NCI-H69 (cell line): ENCODE data around the gene SPINDOC.
"Not testable (repeated sequence)": the region's sequence is repeated elsewhere in the genome, so short reads cannot be mapped to it uniquely, and the experiment has no call there.

ENCODE experiments used
- DNase-seq: peaks from one replicate; lab custom pipeline; 2025; lab: John Stamatoyannopoulos, UW

Gene SPINDOC

GRCh38 chr11:63855975-63856374 lies 42.7 kb downstream of the SPINDOC start:
- DNase-seq: no peak

- DNase-seq: no peak
Observed at GRCh38 chr11:63858628-63859550, 45.6 kb downstream of the SPINDOC start.

GRCh38 chr11:63862923-63863322 lies 49.7 kb downstream of the SPINDOC start:
- peak; percentile 96 for DNase-seq

DNA sequence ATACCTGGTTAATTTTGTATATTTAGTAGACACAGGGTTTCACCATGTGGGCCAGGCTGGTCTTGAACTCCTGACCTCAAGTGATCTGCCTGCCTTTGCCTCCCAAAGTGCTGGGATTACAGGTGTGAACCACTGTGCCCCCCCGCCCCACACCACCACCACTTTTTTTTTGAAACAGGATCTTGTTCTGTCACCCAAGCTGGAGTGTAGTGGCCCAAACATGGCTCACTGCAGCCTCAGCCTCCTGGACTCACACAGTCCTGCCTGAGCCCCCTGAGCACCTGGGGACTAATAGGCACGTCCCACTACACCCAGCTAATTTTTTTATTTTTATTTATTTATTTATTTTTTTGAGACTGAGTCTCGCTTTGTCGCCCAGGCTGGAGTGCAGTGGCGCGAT lies 50.4 kb downstream of the SPINDOC start:
- not testable (repeated sequence) for DNase-seq

- peak; percentile 44 for DNase-seq
Observed at GRCh38 chr11:63866211-63866610, 53.0 kb downstream of the SPINDOC start.

DNA sequence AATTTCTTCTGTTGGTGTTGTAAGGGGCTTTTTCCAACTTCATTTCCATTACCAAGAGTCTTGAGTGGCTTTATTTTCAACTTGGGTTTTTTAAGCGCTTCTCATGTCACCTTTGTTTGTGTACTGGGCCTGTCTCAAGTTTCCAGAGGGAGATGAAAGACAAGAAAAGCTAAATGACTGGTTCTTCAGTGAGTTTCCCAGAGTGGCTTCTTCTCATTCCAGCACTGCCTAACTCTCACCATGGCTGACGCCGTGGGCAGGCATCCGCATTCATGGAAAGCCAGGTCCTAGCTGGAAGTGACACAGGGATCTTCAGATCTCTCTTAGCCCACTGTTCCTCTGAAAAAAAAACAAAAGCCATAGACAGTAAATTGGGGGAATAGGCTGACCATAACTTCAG lies 54.3 kb downstream of the SPINDOC start:
- DNase-seq: no peak

DNA sequence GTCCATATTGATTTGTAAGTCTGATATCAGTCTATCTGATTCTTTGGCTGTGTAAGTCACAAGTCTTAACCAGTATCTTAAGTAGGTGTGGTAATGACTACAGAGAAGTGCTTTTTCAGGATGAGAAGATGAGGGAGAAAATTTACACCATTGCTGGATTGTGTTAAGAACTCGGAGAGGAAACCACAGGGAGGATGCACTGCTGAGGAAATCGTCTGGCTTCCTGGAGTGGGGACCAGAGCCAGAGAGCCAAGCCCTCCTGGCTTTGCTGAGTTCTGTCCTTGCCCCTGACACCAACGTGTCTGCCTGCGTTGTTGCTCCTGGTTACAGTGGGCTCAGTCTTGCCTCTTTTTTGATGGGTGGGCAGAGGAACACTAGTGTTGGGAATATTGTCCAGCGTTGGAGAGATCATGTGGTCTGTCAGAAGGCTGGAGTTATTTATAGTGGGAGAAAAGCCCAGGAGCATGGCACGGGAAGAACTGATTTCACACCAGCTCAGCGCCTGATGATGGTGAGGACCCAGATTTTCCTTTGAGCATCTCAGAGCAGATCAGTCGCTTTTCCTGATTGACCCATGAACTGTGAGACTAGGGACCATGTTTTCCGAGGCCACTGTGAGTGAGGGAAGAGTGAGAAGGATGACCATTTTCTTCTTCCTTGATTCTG lies 55.3 kb downstream of the SPINDOC start:
- no peak for DNase-seq

- DNase-seq: no peak
Observed at GRCh38 chr11:63869171-63869591, 55.9 kb downstream of the SPINDOC start.

- DNase-seq: no peak
Observed at GRCh38 chr11:63869683-63870082, 56.4 kb downstream of the SPINDOC start.

- DNase-seq: peak; percentile 14
Observed at GRCh38 chr11:63870351-63871140, 57.3 kb downstream of the SPINDOC start.

GRCh38 chr11:63871962-63872799 lies 58.9 kb downstream of the SPINDOC start:
- DNase-seq: peak; percentile 87

- no peak for DNase-seq
Observed at GRCh38 chr11:63872800-63873197, 59.5 kb downstream of the SPINDOC start.

- DNase-seq: no peak
Observed at GRCh38 chr11:63873311-63873710, 60.1 kb downstream of the SPINDOC start.

- DNase-seq: no peak
Observed at GRCh38 chr11:63874511-63874910, 61.3 kb downstream of the SPINDOC start.

- DNase-seq: no peak
Observed at GRCh38 chr11:63875506-63876065, 62.3 kb downstream of the SPINDOC start.

GRCh38 chr11:63876616-63877015 lies 63.4 kb downstream of the SPINDOC start:
- DNase-seq: no peak
